ENCODE measurements around the gene ZNF467. TPM values are rescaled to one million over a fixed set of nuclear protein-coding genes. Genes with fewer than 3 reads are reported as not detected.

Gene ZNF467
- total RNA-seq, 4 donors from 2014 or later = 4.2 to 15.4 (median 9.3) TPM

DNA sequence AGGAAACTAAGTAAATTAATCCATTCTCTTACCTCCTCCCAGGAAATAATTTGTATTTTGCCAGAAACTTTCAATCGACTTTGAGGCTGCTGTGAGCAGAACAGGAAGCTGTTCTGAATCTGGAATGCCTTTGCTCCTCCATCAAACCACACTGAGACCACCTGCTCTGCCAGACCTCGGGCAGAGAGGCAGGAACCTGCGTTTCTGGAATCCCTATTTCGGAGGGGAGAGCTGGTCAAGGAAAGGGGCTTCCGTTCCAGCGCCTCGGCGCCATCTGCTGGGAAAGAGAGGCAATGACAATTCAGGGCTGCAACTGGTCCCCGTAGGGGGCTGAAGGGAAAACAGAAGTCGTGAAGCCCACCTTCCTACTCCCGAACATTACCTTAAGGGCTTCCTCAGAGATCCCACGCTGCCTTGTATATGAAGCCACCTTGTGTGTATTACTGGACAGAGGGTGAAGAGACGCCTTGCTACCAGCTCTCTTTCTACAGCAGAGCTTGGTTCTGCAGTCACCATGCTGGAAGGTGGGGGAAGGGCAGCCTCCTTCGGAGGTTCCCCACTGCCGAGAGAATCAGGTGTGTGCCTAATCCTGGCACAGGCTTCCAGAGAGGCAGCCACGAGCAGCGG lies 31.2 kb downstream of the ZNF467 start:
- H3K27me3 ChIP-seq = peaks cover 15% of the 10 kb centered on the region
- no peak overlapping the region for H3K27ac ChIP-seq
- peaks cover 0 to 22% (median 5%) of the 10 kb centered on the region in 3 donors for H3K4me1 ChIP-seq
- peak; percentile 77 for ATAC-seq
- H3K9me3 ChIP-seq = no peaks in the 10 kb centered on the region
- H3K36me3 ChIP-seq = no peaks in the 10 kb centered on the region
- peak overlapping the region in 1 of 2 donors; percentile 32 for H3K4me3 ChIP-seq
- 1 to 2% methylated on average over 10 of the region's 17 CpGs for WGBS, 2 donors (ENCODE audit: low coverage in 1 of 2)
- TF ChIP-seq, protein P1, sequence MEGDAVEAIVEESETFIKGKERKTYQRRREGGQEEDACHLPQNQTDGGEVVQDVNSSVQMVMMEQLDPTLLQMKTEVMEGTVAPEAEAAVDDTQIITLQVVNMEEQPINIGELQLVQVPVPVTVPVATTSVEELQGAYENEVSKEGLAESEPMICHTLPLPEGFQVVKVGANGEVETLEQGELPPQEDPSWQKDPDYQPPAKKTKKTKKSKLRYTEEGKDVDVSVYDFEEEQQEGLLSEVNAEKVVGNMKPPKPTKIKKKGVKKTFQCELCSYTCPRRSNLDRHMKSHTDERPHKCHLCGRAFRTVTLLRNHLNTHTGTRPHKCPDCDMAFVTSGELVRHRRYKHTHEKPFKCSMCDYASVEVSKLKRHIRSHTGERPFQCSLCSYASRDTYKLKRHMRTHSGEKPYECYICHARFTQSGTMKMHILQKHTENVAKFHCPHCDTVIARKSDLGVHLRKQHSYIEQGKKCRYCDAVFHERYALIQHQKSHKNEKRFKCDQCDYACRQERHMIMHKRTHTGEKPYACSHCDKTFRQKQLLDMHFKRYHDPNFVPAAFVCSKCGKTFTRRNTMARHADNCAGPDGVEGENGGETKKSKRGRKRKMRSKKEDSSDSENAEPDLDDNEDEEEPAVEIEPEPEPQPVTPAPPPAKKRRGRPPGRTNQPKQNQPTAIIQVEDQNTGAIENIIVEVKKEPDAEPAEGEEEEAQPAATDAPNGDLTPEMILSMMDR (IDR thresholded peaks at IDR 0.05) = peak; percentile 75 to 93 (median 81)
- TF ChIP-seq POLR2A (IDR thresholded peaks at IDR 0.05) = no peak
- TF ChIP-seq EP300 (IDR thresholded peaks at IDR 0.05) = no peak
- peak; percentile 33 for TF ChIP-seq POLR2AphosphoS5 (IDR thresholded peaks at IDR 0.05)

DNA sequence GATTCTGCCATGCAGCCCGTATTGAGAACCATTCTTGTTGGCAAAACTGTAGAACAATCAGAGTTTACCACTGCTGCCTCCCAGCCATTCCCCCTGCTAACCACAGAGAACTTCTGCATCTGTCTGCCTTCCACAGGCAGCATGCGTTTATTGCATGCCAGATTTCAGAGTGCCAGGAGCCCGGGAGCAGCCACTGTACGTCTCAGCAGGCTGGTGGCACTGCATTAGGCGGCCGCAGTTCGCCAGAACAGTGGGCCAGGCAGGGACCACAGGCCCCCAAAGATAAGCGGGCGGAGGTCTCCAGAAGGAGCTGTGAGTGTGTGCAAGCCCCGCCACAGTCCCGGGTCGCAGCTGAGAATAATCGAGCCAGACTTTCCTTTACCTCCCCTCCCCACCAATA lies 31.8 kb downstream of the ZNF467 start:
- TF ChIP-seq POLR2AphosphoS5 (IDR thresholded peaks at IDR 0.05) (no peak), EP300 (IDR thresholded peaks at IDR 0.05) (no peak)
- H3K36me3 ChIP-seq = no peaks in the 10 kb centered on the region
- H3K9me3 ChIP-seq = no peaks in the 10 kb centered on the region
- peaks cover 20% of the 10 kb centered on the region for H3K27me3 ChIP-seq
- no peak for ATAC-seq
- peak overlapping the region in 1 of 2 donors; percentile 32 for H3K4me3 ChIP-seq
- no peak overlapping the region for H3K27ac ChIP-seq
- H3K4me1 ChIP-seq = peaks cover 0 to 22% (median 5%) of the 10 kb centered on the region in 3 donors
- 31 to 33% methylated on average over 5 to 8 of the region's 13 CpGs for WGBS, 2 donors (ENCODE audit: low coverage in 1 of 2)

DNA sequence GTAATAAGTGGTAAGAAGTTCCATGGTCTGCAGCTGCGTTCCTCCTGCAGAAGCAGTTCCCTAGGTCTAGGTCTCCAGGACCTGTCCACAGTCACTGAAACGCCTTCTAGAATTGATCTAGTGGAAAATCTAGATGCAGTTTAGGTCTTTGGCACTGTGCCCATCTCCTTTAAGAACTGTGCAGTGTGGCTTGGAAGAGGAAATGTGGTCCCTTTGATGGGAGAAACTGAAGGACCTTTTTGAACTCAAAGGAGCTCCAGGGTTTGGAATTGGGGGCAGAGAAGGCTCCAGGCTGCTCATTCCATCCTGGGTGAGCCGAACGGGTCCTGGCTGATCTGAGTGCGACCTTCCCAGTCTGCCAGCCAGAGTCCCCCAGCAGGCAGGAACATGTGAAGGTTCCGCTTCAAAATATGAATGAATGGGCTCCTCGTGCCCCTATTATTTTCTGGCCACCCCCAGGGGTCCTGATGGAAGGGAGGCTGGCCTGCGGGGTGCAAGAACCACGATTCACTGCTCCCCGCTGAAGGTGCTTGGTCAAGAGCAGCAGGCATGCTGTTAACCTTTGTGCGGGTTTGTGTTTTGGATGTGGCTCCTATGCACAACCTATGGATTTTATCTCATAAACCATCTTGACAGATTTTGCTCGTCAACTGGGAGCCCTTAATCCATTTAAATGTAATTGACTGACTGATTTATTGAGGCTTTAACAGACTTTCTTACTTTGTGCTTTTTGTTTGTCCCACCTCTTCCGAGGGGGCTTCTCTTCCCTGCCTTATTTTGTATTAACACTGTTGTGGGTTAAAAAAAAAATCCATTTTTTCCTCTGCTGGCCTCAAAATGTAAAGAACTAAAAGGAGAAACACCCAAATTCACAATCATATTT lies 36.7 kb downstream of the ZNF467 start:
- Histone ChIP-seq H3K27ac (no peak overlapping the region), H3K36me3 (peaks cover 0 to 28% of the 10 kb centered on the region in 2 donors), H3K4me3 (no peak overlapping the region), H3K27me3 (peaks cover 26% of the 10 kb centered on the region), H3K9me3 (no peaks in the 10 kb centered on the region), H3K4me1 (peaks cover 0 to 3% (median 2%) of the 10 kb centered on the region in 3 donors)
- no peak for TF ChIP-seq POLR2A (IDR thresholded peaks at IDR 0.05)
- TF ChIP-seq, protein P1 (IDR thresholded peaks at IDR 0.05) = no peak
- no peak for TF ChIP-seq EP300 (IDR thresholded peaks at IDR 0.05)
- no peak for TF ChIP-seq POLR2AphosphoS5 (IDR thresholded peaks at IDR 0.05)
- no peak for ATAC-seq
- 40 to 46% methylated on average over 5 of the region's 13 CpGs for WGBS, 2 donors (ENCODE audit: low coverage in 1 of 2)

DNA sequence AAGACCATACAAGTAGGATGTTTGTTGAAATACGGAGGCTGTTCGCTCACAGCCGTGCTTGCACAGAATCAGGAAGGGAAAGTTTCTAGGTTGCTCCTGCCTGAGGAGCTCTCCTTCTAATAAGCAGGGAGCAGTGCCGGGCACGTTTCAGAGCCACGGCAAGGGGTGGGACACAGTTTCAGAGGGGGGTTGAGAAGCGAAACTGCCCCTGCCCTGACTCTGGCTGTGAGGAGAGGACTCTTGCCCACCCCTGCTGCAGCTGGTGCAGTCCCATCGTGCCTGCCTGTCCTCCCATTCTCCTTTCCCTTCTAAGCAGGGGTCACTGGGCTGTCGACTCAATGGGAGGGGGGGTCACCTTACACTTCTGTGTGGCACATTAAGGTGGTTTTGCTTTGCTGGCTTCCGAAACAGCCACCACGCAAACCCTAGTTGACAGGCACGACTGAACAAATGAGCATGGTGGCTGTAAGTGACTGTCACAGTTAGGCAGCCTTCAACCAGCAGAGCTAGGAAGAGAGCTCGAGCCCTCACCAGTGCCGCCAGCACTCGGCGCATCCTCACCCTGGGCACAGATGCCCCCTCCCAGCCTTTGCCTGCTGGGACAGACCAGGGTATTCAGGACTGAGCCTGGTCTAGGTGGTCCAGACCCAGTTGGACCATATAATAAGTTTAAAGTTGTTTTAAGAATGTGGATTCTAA lies 37.5 kb downstream of the ZNF467 start:
- H3K27me3 ChIP-seq = peaks cover 26% of the 10 kb centered on the region
- no peak for ATAC-seq
- H3K27ac ChIP-seq = no peak overlapping the region
- H3K4me1 ChIP-seq = no peaks in the 10 kb centered on the region
- H3K9me3 ChIP-seq = no peaks in the 10 kb centered on the region
- 62% methylated on average over 7 of the region's 16 CpGs; no CpG with 5 or more reads in 1 of the 2 donors for WGBS, 2 donors (ENCODE audit: low coverage in 1 of 2)
- H3K4me3 ChIP-seq = no peak overlapping the region
- H3K36me3 ChIP-seq = peaks cover 0 to 36% of the 10 kb centered on the region in 2 donors
- no peak for TF ChIP-seq EP300 (IDR thresholded peaks at IDR 0.05)
- TF ChIP-seq POLR2A (IDR thresholded peaks at IDR 0.05) = no peak
- TF ChIP-seq POLR2AphosphoS5 (IDR thresholded peaks at IDR 0.05) = no peak

DNA sequence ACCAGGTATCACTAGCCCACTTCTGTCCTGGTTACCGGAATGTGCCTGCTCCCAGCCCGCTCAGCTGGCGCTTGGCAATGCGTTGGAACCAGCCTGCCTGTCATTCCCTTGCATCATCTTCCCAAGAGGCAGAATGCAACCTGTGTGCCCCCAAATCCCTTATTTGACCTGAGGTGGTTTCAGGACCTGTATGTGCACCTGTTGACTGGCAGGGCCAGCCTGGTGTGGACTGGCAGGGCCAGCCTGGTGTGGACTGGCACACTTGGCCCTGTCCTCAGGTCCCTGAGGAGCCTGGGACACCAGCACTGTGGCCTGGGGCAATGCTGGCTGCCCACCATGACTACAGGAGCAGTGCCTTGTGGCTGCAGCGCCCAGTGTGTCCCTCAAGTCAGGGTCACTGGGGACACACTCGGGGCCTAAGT lies 38.2 kb downstream of the ZNF467 start:
- no CpG with 5 or more reads among the region's 6 CpGs for WGBS, 2 donors (ENCODE audit: low coverage in 1 of 2)

DNA sequence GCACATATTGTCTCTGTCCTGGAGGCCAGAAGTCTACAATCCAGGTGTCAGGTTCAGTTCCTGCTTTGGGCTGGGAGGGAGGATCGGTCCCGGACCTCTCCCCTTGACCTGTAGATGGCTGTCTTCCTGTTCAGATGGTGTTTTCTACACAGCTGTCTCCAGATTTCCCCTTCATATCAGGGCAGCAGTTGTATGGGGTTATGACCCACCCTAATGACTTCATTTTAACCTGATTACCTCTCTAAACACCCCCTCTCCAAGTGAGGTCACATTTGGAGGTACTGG lies 38.7 kb downstream of the ZNF467 start:
- H3K27me3 ChIP-seq = peaks cover 26% of the 10 kb centered on the region
- TF ChIP-seq EP300 (IDR thresholded peaks at IDR 0.05) (no peak), POLR2AphosphoS5 (IDR thresholded peaks at IDR 0.05) (no peak), POLR2A (IDR thresholded peaks at IDR 0.05) (no peak)
- TF ChIP-seq, protein P1 (IDR thresholded peaks at IDR 0.05) = no peak
- peaks cover 0 to 48% of the 10 kb centered on the region in 2 donors for H3K36me3 ChIP-seq
- 60% methylated on average over 2 of the region's 2 CpGs; no CpG with 5 or more reads in 1 of the 2 donors for WGBS, 2 donors (ENCODE audit: low coverage in 1 of 2)
- no peak overlapping the region for H3K4me3 ChIP-seq
- ATAC-seq = no peak
- no peak overlapping the region for H3K27ac ChIP-seq
- H3K9me3 ChIP-seq = no peaks in the 10 kb centered on the region
- no peaks in the 10 kb centered on the region for H3K4me1 ChIP-seq

More for the DNA sequence above, 38.2 kb downstream of the ZNF467 start:
- Histone ChIP-seq H3K9me3 (no peaks in the 10 kb centered on the region), H3K4me3 (no peak overlapping the region), H3K27me3 (peaks cover 26% of the 10 kb centered on the region), H3K27ac (no peak overlapping the region), H3K36me3 (peaks cover 0 to 43% of the 10 kb centered on the region in 2 donors), H3K4me1 (no peaks in the 10 kb centered on the region)
- ATAC-seq = no peak
- TF ChIP-seq EP300 (IDR thresholded peaks at IDR 0.05) (no peak), POLR2AphosphoS5 (IDR thresholded peaks at IDR 0.05) (no peak)
